Mesendoderm (in vitro differentiated cells): ENCODE results near the gene CLDN18. TPM values are rescaled to one million over a fixed set of nuclear protein-coding genes. Genes with fewer than 3 reads are reported as not detected.

Source experiments
- DNase-seq: peaks from one replicate; pipeline ENCODE4 v3.0.0; 2013
- H2AK5ac ChIP-seq: 2 replicates; pipeline ENCODE4 v1.6.1; 2013; ENCODE audit warnings: low read length, inconsistent platforms
- H2BK120ac ChIP-seq: 2 replicates; pipeline ENCODE4 v1.6.1; 2013; ENCODE audit warnings: low read depth, mild to moderate bottlenecking, low read length, moderate library complexity, mixed read lengths
- H2BK15ac ChIP-seq: replicated peaks from 2 replicates; pipeline ENCODE4 v1.6.1; 2013; ENCODE audit warnings: low read depth, mild to moderate bottlenecking, moderate library complexity
- H2BK5ac ChIP-seq: 2 replicates; pipeline ENCODE4 v1.6.1; 2013; ENCODE audit warnings: low read length, inconsistent platforms
- H3K18ac ChIP-seq: 2 replicates; pipeline ENCODE4 v1.6.1; 2013; ENCODE audit warnings: mild to moderate bottlenecking, low read length, mixed read lengths
- H3K23ac ChIP-seq: one replicate; pipeline ENCODE4 v1.6.1; 2013; ENCODE audit warnings: low read length
- H3K27ac ChIP-seq: 2 replicates; pipeline ENCODE4 v1.5.1; 2013; ENCODE audit warnings: low read depth, mild to moderate bottlenecking, inconsistent platforms, low read length, moderate library complexity
- H3K27me3 ChIP-seq: 2 replicates; pipeline ENCODE4 v1.6.1; 2013; ENCODE audit warnings: low read length, control low read depth, mild to moderate bottlenecking, inconsistent platforms; ENCODE audit not compliant: insufficient read depth, poor library complexity
- H3K36me3 ChIP-seq: 2 replicates; pipeline ENCODE4 v1.6.1; 2013; ENCODE audit warnings: low read length, inconsistent platforms; ENCODE audit not compliant: control insufficient read depth, insufficient read depth
- H3K4ac ChIP-seq: one replicate; pipeline ENCODE4 v1.6.1; 2013; ENCODE audit warnings: low read depth, mild to moderate bottlenecking, low read length, moderate library complexity
- H3K4me1 ChIP-seq: 2 replicates; pipeline ENCODE4 v1.6.1; 2013; ENCODE audit warnings: low read depth, low read length, inconsistent platforms; ENCODE audit not compliant: control insufficient read depth
- H3K4me2 ChIP-seq: 2 replicates; pipeline ENCODE4 v1.6.1; 2013; ENCODE audit warnings: low read length
- H3K4me3 ChIP-seq: 2 replicates; pipeline ENCODE4 v1.5.1; 2013; ENCODE audit warnings: mild to moderate bottlenecking, low read length
- H3K56ac ChIP-seq: one replicate; pipeline ENCODE4 v1.6.1; 2013; ENCODE audit warnings: low read length
- H3K79me1 ChIP-seq: 2 replicates; pipeline ENCODE4 v1.6.1; 2013; ENCODE audit warnings: low read length, inconsistent platforms
- H3K79me2 ChIP-seq: 2 replicates; pipeline ENCODE4 v1.6.1; 2013; ENCODE audit warnings: mild to moderate bottlenecking, low read length; ENCODE audit not compliant: control insufficient read depth, insufficient read depth
- H3K9ac ChIP-seq: 2 replicates; pipeline ENCODE4 v1.6.1; 2013; ENCODE audit warnings: low read length, inconsistent platforms
- H4K5ac ChIP-seq: one replicate; pipeline ENCODE4 v1.6.1; 2013; ENCODE audit warnings: low read length
- H4K8ac ChIP-seq: one replicate; pipeline ENCODE4 v1.6.1; 2013; ENCODE audit warnings: low read depth, mild to moderate bottlenecking, control low read depth, low read length, moderate library complexity
- WGBS: extraction: QIAGEN DNeasy Blood & Tissue Kit; methylation state at CpG from one replicate; pipeline ENCODE4 v1.1.7; 2013; ENCODE audit warnings: low lambda C conversion rate, missing lambda C conversion rate; ENCODE audit not compliant: insufficient coverage; ENCODE audit errors: extremely low coverage; 5-methylcytosine and 5-hydroxymethylcytosine counted together
- polyA plus RNA-seq, 2 experiments: library from polyadenylated mRNA; stranded (reverse); fragments of 200-250 nt; gene quantifications; one replicate each; pipeline ENCODE4 v1.2.3, GENCODE V29; 2013

The CLDN18 gene
- not detected for polyA plus RNA-seq (2013, experiment 1 of 2)
- polyA plus RNA-seq (2013, experiment 2 of 2): not detected

- Histone ChIP-seq H3K18ac (no peak within 1 kb of the TSS), H4K5ac (no peak within 1 kb of the TSS), H3K56ac (no peak within 1 kb of the TSS), H2AK5ac (no peak within 1 kb of the TSS), H3K23ac (no peak within 1 kb of the TSS), H3K4me3 (no peak within 1 kb of the TSS), H4K8ac (no peak within 1 kb of the TSS), H3K4ac (no peak within 1 kb of the TSS), H2BK120ac (no peak within 1 kb of the TSS), H3K27me3 (no peaks in the 10 kb centered on the region), H3K4me2 (no peak within 1 kb of the TSS), H2BK5ac (no peak within 1 kb of the TSS), H3K79me1 (no peaks in the 10 kb centered on the region), H3K9ac (no peak within 1 kb of the TSS), H3K79me2 (no peaks in the 10 kb centered on the region), H2BK15ac (no peak within 1 kb of the TSS), H3K27ac (no peak within 1 kb of the TSS), H3K36me3 (no peaks in the 10 kb centered on the region), H3K4me1 (no peaks in the 10 kb centered on the region)
- DNase-seq: peak; percentile 57
- no CpG with 5 or more reads among the region's 30 CpGs for WGBS
Measured at GRCh38 chr3:138009476-138010272, at the start of gene CLDN18. TSS of gene CLDN18 (plus strand) at chr3:138010165. CDS start at chr3:138010226, 61 bp downstream.

- no peaks in the 10 kb centered on the region for H3K79me2 ChIP-seq
- no peak overlapping the region for H2BK15ac ChIP-seq
- no peak overlapping the region for H2BK5ac ChIP-seq
- H3K79me1 ChIP-seq: no peaks in the 10 kb centered on the region
- H3K9ac ChIP-seq: no peak overlapping the region
- H2BK120ac ChIP-seq: no peak overlapping the region
- H4K8ac ChIP-seq: no peak overlapping the region
- H3K4me3 ChIP-seq: no peak overlapping the region
- no peaks in the 10 kb centered on the region for H3K27me3 ChIP-seq
- H2AK5ac ChIP-seq: no peak overlapping the region
- H3K4ac ChIP-seq: no peak overlapping the region
- no peak overlapping the region for H3K18ac ChIP-seq
- no peaks in the 10 kb centered on the region for H3K4me1 ChIP-seq
- H3K4me2 ChIP-seq: no peak overlapping the region
- no peak for DNase-seq
- no peak overlapping the region for H4K5ac ChIP-seq
- WGBS: no CpG with 5 or more reads among the region's 7 CpGs
- no peaks in the 10 kb centered on the region for H3K36me3 ChIP-seq
- no peak overlapping the region for H3K23ac ChIP-seq
- no peak overlapping the region for H3K27ac ChIP-seq
- H3K56ac ChIP-seq: no peak overlapping the region
Measured at GRCh38 chr3:137962251-137962650, 47.7 kb upstream of the CLDN18 start.

- Histone ChIP-seq H3K4me1 (no peaks in the 10 kb centered on the region), H3K4me2 (no peak overlapping the region), H3K79me1 (no peaks in the 10 kb centered on the region), H3K36me3 (no peaks in the 10 kb centered on the region), H3K27me3 (no peaks in the 10 kb centered on the region), H4K5ac (no peak overlapping the region), H3K56ac (no peak overlapping the region), H2BK15ac (no peak overlapping the region), H3K79me2 (no peaks in the 10 kb centered on the region), H3K27ac (no peak overlapping the region), H3K18ac (no peak overlapping the region), H2BK5ac (no peak overlapping the region), H3K4ac (no peak overlapping the region), H4K8ac (no peak overlapping the region), H2AK5ac (no peak overlapping the region), H2BK120ac (no peak overlapping the region), H3K23ac (no peak overlapping the region), H3K4me3 (no peak overlapping the region), H3K9ac (no peak overlapping the region)
- no CpG with 5 or more reads among the region's 4 CpGs for WGBS
- DNase-seq: peak; percentile 13
Measured at GRCh38 chr3:137963463-137963862, 46.5 kb upstream of the CLDN18 start.

- no peak overlapping the region for H3K18ac ChIP-seq
- H3K4ac ChIP-seq: no peak overlapping the region
- H3K79me2 ChIP-seq: no peaks in the 10 kb centered on the region
- no peak overlapping the region for H3K4me3 ChIP-seq
- H4K8ac ChIP-seq: no peak overlapping the region
- no peaks in the 10 kb centered on the region for H3K4me1 ChIP-seq
- no peak overlapping the region for H3K4me2 ChIP-seq
- no peak overlapping the region for H2BK5ac ChIP-seq
- H4K5ac ChIP-seq: no peak overlapping the region
- H2BK15ac ChIP-seq: no peak overlapping the region
- no peak overlapping the region for H2BK120ac ChIP-seq
- H3K56ac ChIP-seq: peak overlapping the region; percentile 51
- peak; percentile 84 for DNase-seq
- no peak overlapping the region for H3K27ac ChIP-seq
- no peaks in the 10 kb centered on the region for H3K27me3 ChIP-seq
- WGBS: no CpG with 5 or more reads among the region's 18 CpGs
- H3K9ac ChIP-seq: no peak overlapping the region
- no peak overlapping the region for H3K23ac ChIP-seq
- no peaks in the 10 kb centered on the region for H3K36me3 ChIP-seq
- H3K79me1 ChIP-seq: no peaks in the 10 kb centered on the region
- no peak overlapping the region for H2AK5ac ChIP-seq
Measured at GRCh38 chr3:137970914-137971831, 38.8 kb upstream of the CLDN18 start.

- Histone ChIP-seq H2BK5ac (no peak overlapping the region), H3K4ac (no peak overlapping the region), H2BK15ac (no peak overlapping the region), H3K79me2 (no peaks in the 10 kb centered on the region), H2AK5ac (no peak overlapping the region), H4K8ac (no peak overlapping the region), H2BK120ac (no peak overlapping the region), H3K27me3 (no peaks in the 10 kb centered on the region), H3K4me3 (no peak overlapping the region), H3K18ac (no peak overlapping the region), H3K23ac (no peak overlapping the region), H3K56ac (no peak overlapping the region), H3K4me1 (no peaks in the 10 kb centered on the region), H3K4me2 (no peak overlapping the region), H3K36me3 (no peaks in the 10 kb centered on the region), H3K79me1 (no peaks in the 10 kb centered on the region), H3K9ac (no peak overlapping the region), H4K5ac (no peak overlapping the region), H3K27ac (no peak overlapping the region)
- no peak for DNase-seq
- no CpG with 5 or more reads among the region's 1 CpG for WGBS
Measured at GRCh38 chr3:137972396-137972795, 37.6 kb upstream of the CLDN18 start.
